Measurements from ENCODE around the gene KDR. TPM values are rescaled to one million over a fixed set of nuclear protein-coding genes. Genes with fewer than 3 reads are reported as not detected.

The KDR gene
- 0.12 TPM in 1 of 2 replicates, not detected in the other for total RNA-seq
- long read RNA-seq, result 0 reads

- Mint-ChIP-seq H3K27ac (ENCODE audit: unreplicated experiment) (no peak within 1 kb of the TSS), H3K4me1 (peaks cover 21% of the 10 kb centered on the region), H3K27me3 (ENCODE audit: low read depth) (peaks cover 70% of the 10 kb centered on the region), H3K9me3 (peaks cover 3% of the 10 kb centered on the region), H3K4me3 (peak within 1 kb of the TSS; percentile 91), H3K36me3 (ENCODE audit: low read depth) (no peaks in the 10 kb centered on the region)
- TF ChIP-seq CTCF (conservative IDR thresholded peaks at IDR 0.05), result no peak
- DNase-seq (ENCODE audit: low read depth, low spot score), result peak; percentile 56
Measured at GRCh38 chr4:55125087-55125721, at the start of gene KDR. KDR (minus strand) TSS chr4:55125595; CDS start chr4:55125293, 302 bp downstream.

- Mint-ChIP-seq H3K27me3 (ENCODE audit: low read depth) (no peaks in the 10 kb centered on the region), H3K4me1 (peaks cover 31% of the 10 kb centered on the region), H3K27ac (ENCODE audit: unreplicated experiment) (no peak overlapping the region), H3K4me3 (no peak overlapping the region), H3K36me3 (ENCODE audit: low read depth) (no peaks in the 10 kb centered on the region), H3K9me3 (no peaks in the 10 kb centered on the region)
- TF ChIP-seq CTCF (conservative IDR thresholded peaks at IDR 0.05), result no peak
- no peak for DNase-seq (ENCODE audit: low read depth, low spot score)
Measured at GRCh38 chr4:55173580-55173979, 48.2 kb upstream of the KDR start.

- no peak overlapping the region for H3K4me3 Mint-ChIP-seq
- no peaks in the 10 kb centered on the region for H3K27me3 Mint-ChIP-seq (ENCODE audit: low read depth)
- no peaks in the 10 kb centered on the region for H3K36me3 Mint-ChIP-seq (ENCODE audit: low read depth)
- no peaks in the 10 kb centered on the region for H3K9me3 Mint-ChIP-seq
- DNase-seq (ENCODE audit: low read depth, low spot score), result no peak
- peak overlapping the region; percentile 29 for H3K27ac Mint-ChIP-seq (ENCODE audit: unreplicated experiment)
- no peak for TF ChIP-seq CTCF (conservative IDR thresholded peaks at IDR 0.05)
- peaks cover 31% of the 10 kb centered on the region for H3K4me1 Mint-ChIP-seq
Measured at GRCh38 chr4:55172694-55173287, 47.4 kb upstream of the KDR start.

GRCh38 chr4:55170462-55170861, 45.1 kb upstream of the KDR start:
- peaks cover 6% of the 10 kb centered on the region for H3K9me3 Mint-ChIP-seq
- H3K36me3 Mint-ChIP-seq (ENCODE audit: low read depth), result peaks cover 8% of the 10 kb centered on the region
- H3K27me3 Mint-ChIP-seq (ENCODE audit: low read depth), result no peaks in the 10 kb centered on the region
- TF ChIP-seq CTCF (conservative IDR thresholded peaks at IDR 0.05), result no peak
- no peak overlapping the region for H3K27ac Mint-ChIP-seq (ENCODE audit: unreplicated experiment)
- H3K4me3 Mint-ChIP-seq, result no peak overlapping the region
- no peak for DNase-seq (ENCODE audit: low read depth, low spot score)
- peaks cover 34% of the 10 kb centered on the region for H3K4me1 Mint-ChIP-seq

GRCh38 chr4:55169352-55169961, 44.1 kb upstream of the KDR start:
- TF ChIP-seq CTCF (conservative IDR thresholded peaks at IDR 0.05), result no peak
- H3K9me3 Mint-ChIP-seq, result peaks cover 7% of the 10 kb centered on the region
- H3K27me3 Mint-ChIP-seq (ENCODE audit: low read depth), result no peaks in the 10 kb centered on the region
- H3K27ac Mint-ChIP-seq (ENCODE audit: unreplicated experiment), result no peak overlapping the region
- peak; percentile 37 for DNase-seq (ENCODE audit: low read depth, low spot score)
- peak overlapping the region; percentile 47 for H3K4me3 Mint-ChIP-seq
- H3K36me3 Mint-ChIP-seq (ENCODE audit: low read depth), result peaks cover 9% of the 10 kb centered on the region
- peaks cover 33% of the 10 kb centered on the region for H3K4me1 Mint-ChIP-seq

Data from neural crest cell (in vitro differentiated cells).